ENCODE measurements around the gene PRKCZ. TPM values are rescaled to one million over a fixed set of nuclear protein-coding genes. Genes with fewer than 3 reads are reported as not detected.

PRKCZ gene
- total and polyA plus RNA-seq, 9 of the 15 experiments (the other 6 are each of a cell fraction or from before 2014, with no cell fraction given) = 0.07 to 3.1 (median 1.3) TPM

- peak; percentile 61 to 90; a peak in 2 of 4 replicates for TF ChIP-seq UBTF (IDR thresholded peaks at IDR 0.05; ENCODE audit: borderline replicate concordance in 1 of 2, low read depth in 2 of 2, low read length in 2 of 2)
- no peak for TF ChIP-seq HDAC2 (IDR thresholded peaks at IDR 0.05)
- TF ChIP-seq ARHGAP35 (IDR thresholded peaks at IDR 0.05; ENCODE audit: partially characterized antibody) = no peak
- TF ChIP-seq ZNF3 (CRISPR knock-in tag; IDR thresholded peaks at IDR 0.05) = no peak
- no peak for TF ChIP-seq SIN3A (IDR thresholded peaks at IDR 0.05; ENCODE audit: borderline replicate concordance in 2 of 2, control insufficient read depth in 1 of 2, low read depth in 2 of 2, low read length in 2 of 2)
- TF ChIP-seq BCLAF1 (IDR thresholded peaks at IDR 0.05; ENCODE audit: borderline replicate concordance in 1 of 2, control insufficient read depth in 1 of 2, low read depth in 2 of 2, low read length in 1 of 2) = no peak
- no peak for TF ChIP-seq HNRNPUL1 (IDR thresholded peaks at IDR 0.05; ENCODE audit: low read length)
- no peak for TF ChIP-seq MTA2 (IDR thresholded peaks at IDR 0.05; ENCODE audit: low read depth)
- no peak for TF ChIP-seq MEF2D (tag; conservative IDR thresholded peaks at IDR 0.05; ENCODE audit: low read depth)
- no peak for TF ChIP-seq CREB5 (CRISPR knock-in tag; IDR thresholded peaks at IDR 0.05)
- TF ChIP-seq NCOA2 (IDR thresholded peaks at IDR 0.05; ENCODE audit: partially characterized antibody in 2 of 2) = no peak
- TF ChIP-seq HBP1 (CRISPR knock-in tag; IDR thresholded peaks at IDR 0.05) = no peak
- no peak for TF ChIP-seq HOXB6 (CRISPR knock-in tag; IDR thresholded peaks at IDR 0.05; ENCODE audit: borderline replicate concordance)
- no peak for TF ChIP-seq HNRNPH1 (optimal IDR thresholded peaks at IDR 0.05; ENCODE audit: low read depth, low read length)
- TF ChIP-seq ZKSCAN3 (CRISPR knock-in tag; IDR thresholded peaks at IDR 0.05) = no peak
- no peak for TF ChIP-seq ZBTB12 (CRISPR knock-in tag; IDR thresholded peaks at IDR 0.05)
Measured at GRCh38 chr1:2205191-2205952, 155.2 kb downstream of the PRKCZ start (continued).
